Cerebellar nuclear complex (tissue), 1 donor: ENCODE measurements around the gene TMEM204.
A peak's percentile ranks its signal among the peaks of the same experiment; 100 is the strongest.

Experiments used
- DNase-seq, 2 experiments: peaks; one replicate each; lab custom pipeline; 2025; lab: John Stamatoyannopoulos, UW

TMEM204 gene

DNA sequence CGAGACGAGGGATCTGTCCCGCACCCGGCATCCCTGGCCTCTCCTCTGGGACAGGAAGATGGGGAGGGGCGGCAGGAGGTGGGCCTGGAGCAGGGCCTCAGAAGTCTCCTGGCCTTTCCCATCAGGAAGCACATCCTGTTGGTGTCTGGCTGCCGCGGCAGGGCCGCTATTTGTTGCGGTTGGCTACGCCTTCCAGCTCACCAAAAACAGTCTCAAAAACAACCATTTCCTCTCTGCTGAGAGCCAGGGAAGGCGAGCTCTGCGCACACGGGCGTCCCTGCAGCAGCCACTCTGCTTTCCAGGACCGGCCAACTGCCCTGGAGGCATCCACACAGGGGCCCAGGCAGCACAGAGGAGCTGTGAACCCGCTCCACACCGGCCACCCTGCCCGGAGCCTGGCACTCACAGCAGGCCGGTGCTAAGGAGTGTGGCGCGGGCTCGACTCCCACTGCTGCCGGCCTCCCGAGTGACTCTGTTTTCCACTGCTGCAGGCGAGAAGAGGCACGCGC, at the start of gene TMEM204:
TSS of gene TMEM204 (plus strand) at position 224 of the 509 bp plus-strand sequence. CDS start 610 bp downstream, outside the sequence.
- DNase-seq, result no peak

DNA sequence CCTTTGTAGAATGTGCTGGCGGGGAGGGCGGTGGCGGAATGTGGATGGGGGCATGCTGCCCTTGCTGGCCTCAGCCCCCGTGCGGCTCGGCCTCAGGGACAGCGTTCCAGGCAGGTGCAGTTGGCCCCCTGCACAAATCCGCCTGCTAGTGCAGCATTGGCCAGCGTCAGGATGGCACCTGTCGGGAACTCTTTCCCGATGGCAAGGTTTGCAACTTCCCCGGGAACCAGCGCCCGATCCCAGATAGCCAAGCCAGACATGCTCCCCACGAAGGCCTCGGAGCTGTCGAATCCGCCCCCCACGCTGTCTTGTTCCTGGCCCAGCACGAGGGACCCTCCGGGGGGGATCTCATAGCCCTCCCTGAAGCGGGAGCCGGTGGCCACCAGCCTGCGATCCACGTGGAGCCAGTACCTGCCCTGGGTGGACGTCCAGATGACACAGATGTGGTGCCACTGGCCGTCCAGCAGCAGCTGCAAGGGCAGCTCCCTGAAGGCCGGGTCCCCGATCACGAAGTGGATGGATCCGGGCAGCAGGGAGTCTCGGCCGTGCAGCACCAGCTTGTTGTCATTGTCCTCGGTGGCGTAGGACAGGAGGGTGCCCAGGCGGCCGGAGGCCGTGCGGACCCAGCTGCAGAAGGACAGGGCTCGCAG, 47.5 kb upstream of the TMEM204 start:
- DNase-seq, result no peak

DNA sequence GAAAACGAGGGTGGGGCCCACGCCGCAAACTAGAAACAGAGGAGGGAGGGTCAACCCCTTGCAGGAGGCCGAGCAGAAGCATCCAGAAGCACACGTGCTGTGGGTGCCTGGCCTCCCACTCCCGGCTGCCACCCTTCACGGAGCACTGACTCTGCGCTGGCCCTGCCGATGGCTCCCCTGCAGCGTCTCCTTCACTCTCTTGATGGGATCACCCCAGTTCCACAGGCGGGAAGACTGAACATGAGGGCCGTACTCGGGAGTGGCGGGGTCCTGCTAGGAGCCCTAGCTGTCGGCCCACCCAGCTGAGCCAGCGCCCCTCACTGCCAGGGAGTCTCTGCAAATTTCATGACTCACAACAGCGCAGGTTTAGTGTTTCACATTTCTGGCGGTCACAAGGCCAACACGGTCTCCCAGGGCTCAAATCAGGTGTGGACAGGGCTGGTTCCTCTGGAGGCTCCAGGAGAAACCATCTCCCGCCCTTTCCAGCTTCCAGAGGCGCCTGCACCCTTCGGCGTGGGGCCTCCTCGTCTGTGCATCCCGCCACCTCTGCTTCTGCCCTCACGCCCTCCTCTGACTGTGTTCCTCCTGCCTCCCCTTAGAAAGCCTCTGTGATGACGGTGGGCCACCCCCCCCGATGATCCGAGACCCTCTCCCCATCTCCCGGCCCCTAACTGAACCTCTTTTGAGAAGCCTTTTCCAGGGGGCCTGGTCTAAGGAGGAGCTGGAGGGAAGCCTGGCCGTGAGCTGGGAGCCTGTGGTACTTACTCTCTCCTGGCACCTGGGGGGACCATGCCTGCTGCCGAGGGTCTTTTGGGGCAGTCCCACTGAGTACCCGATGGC, 46.7 kb upstream of the TMEM204 start:
- DNase-seq, result no peak

DNA sequence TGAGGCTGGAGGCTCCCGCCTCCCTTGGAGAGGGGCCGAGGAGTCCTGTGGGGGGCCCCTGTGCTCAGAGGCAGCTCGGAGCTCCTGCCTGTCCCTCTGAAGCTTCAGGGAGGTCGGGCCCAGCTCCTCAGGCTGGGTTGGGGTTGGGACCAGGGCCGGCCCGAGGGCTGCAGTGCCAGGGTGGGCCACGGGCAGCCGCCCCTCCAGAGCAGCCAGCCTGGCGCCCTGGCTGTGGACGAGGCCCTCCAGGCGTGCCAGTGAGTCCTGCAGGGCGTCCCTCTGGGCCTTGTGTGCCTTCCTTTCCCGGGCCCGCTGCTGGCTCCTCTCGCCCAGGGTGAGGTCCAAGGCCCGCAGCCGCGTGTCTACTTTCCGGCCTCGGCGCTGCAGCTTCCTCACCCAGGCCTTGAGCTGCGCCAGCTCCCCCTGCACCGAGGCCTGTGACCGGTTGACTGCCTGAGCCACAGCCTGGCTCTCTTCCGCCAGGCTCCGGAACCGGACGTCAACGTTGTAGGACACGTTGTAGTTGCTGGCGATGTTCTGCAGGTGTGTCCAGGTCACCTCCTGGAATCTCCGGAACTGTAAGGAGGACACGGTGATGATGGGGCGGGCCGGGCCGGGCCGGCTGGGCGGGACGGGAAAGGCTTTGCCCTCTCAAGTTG, 45.9 kb upstream of the TMEM204 start:
- no peak for DNase-seq

DNA sequence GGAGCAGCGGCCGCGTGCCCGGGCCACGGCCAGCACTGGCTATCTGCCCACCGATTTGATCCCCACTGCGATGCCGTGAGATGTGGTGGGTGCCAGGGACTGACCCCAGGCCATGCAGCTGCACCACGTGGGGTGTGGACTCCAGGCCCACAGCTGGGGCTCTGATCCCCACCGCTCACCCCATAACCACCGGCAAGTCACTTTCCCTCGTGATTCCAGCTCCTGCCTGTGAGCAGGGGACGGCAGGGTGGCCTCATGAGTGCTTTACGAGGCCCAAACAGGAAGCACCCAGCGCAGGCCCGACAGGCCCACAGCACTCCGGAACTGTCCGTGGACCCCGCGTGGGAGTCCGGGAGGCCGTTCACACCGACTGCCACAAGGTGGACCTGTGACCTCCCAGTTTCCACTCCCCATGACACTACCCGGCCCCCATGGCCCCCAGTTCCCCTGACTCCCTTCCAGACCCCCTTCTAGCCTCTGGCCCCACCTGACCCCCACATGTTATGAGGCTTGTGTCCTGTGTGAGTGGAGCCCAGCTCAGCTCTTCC, 45.3 kb upstream of the TMEM204 start:
- DNase-seq, result no peak

DNA sequence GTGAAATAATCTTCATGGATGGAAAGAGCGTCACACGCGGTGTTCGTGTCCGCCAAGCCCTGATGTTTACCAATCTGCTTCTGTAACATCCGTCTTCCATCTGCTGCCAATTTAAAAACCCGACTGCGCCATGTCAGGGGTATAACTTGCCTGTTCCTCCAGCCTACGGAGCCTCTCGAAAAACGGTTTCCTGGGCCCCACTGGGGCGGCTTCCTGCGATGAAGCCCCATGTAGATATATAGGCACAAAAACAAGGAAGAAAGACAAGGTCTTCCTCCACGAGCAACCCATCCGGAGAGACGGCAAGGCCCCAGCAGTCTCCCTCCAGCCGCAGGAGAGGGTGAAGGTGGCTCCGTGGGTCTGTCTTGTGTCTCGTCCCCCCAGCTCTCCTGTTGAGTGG, 44.8 kb upstream of the TMEM204 start, which contains the start of gene PTX4:
TSS of gene PTX4 (minus strand) at position 326 of the 400 bp plus-strand sequence. CDS start at position 291, 35 bp downstream.
- DNase-seq, result no peak

DNA sequence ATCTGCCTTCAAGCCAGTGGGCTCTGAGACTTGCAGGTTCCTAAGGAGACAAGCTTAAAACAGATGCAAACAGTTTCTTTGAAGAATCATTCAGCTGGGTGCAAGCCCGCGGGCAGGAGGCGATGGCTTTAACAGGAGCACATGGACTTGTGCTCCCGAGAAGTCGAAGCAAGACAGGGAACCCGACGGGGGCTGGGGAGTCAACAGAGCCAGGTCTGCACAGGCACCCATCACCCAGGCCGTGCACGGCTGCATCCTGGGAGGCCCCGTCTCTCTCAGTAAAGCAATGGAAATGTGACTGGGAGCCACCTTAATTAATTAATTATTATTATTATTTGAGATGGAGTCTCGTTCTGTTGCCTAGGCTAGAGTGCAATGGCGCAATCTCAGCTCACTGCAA, 44.4 kb upstream of the TMEM204 start:
- no peak for DNase-seq

DNA sequence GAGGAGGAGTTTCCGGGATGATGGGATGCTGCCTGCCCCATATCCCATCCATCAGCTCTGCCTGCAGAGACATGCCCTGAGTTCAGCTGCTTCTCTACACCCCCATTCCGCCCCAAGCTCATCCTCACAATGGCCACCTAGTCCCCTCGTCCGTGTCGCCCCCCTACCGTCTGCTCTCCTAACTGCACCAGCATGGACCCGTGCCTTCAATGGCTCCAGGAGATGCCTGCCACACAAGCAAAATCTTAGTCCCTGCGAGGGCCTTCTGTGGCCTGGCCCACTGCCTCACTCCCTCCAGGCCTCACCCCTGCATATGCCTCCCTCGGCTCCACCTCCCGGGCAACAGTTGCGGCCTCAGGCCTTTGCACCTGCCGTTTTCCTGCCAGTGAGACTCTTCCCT, 42.1 kb upstream of the TMEM204 start:
- no peak for DNase-seq

DNA sequence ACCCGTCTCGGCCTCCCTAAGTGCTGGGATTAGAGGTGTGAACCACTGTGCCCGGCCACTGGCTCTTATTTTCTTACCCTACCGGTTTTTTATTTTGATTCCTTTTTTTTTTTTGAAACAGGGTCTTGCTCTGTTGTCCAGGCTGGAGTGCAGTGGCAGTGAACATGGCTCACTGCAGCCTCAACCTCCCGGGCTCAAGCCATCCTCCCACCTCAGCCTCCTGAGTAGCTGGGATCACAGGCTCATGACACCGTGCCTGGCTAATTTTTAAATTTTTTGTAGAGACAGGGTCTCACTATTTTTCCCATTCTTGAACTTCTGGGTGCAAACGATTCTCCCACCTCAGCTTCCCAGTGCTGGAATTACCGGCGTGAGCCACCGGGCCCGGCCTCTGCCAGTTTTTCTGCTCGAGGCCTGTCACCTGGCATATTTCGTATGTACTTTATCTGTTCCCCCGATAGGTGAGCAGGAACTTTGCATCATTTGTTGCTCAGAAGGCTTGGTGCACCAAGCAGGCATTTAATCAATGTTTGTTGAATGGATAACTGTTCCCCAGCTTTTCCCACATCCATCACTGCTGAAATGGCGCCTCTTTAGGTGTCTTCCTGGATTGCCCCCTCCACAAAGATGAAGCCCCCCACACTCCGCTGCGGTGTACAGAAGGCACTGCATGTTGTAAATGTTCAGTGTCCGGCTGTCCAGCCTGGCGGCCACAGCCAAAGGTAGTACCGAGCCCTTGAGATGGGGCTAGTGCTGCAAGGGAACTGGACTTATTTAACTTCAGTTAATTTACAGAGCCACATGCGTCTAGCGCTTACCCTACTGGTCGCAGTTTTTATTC, 41.2 kb upstream of the TMEM204 start:
- DNase-seq, result no peak

DNA sequence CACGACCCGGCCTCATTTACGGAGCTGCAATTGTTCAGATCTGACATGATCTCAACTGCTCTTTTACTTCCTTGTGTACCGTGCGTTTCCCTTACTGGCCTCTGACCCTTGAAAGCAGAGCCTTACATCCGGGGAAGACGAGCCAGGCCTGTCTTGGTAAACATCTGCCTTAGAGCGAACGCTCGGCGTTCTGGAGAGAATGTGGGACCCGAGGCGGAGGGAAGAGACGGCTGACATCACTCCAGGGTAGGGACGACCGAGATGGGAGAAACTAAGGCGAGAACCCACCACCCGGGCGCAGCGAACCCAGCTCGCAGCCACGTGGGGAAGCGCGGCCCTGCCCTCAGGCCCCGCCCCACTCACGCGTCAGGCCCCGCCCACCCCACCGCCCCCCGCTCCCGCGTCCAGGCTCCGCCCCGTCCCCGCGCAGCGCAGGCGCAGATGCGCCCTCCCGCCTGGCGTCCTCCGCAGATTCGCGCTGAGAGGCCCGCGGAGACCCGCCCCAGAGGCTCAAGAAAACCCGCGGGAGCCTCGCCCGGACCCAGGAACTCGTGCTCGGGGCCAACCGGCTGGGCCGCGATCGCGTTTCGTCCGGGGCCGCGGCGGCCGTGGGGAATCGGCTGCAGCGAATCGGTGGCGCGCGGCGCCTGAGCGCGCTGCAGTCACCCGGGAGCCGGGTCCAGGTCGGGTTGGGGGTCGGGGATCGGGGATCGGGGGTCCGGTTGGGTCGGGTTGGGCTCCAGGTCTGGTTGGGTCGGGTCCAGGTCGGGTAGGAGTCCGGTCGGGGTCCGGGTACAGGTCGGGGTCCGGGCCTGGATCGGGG, 40.3 kb upstream of the TMEM204 start, which contains the start of gene TELO2:
TSS of gene TELO2 (plus strand) at position 438 of the 823 bp plus-strand sequence. CDS start 922 bp downstream, outside the sequence.
- DNase-seq, result peak in 1 of 2 experiments; percentile 35

DNA sequence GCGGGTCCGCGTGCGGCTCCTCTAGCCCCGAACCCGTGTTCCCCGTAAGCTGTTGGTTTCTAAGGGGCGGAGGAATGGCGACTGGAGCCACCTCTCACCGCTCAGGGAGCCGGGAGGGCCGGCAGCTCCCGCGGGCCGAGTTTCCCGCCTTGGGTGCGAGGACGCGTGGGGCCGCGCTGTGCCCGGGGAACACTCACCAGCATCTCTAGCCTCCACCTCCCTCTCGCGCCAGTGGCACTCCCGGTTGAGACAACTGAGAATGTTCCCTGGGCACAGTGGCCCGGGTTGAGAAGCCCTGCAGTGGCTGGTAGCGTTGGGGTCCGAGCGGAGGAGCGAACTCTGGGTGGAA, 39.7 kb upstream of the TMEM204 start:
- no peak for DNase-seq

DNA sequence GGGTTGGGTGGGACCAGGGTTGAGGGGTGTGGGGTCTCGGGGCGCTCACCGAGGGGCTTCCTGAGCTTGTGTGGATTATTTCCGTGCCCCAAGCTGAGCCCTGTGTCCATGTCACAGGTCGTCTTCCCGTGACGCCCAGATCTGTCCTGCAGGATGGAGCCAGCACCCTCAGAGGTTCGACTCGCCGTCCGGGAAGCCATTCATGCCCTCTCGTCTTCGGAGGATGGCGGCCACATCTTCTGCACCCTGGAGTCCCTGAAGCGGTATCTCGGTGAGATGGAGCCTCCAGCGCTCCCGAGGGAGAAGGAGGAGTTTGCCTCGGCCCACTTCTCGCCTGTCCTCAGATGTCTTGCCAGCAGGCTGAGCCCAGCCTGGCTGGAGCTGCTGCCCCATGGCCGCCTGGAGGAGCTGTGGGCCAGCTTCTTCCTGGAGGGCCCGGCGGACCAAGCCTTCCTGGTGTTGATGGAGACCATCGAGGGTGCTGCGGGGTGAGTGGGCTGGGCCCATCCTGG, 39.3 kb upstream of the TMEM204 start:
- DNase-seq, result no peak

DNA sequence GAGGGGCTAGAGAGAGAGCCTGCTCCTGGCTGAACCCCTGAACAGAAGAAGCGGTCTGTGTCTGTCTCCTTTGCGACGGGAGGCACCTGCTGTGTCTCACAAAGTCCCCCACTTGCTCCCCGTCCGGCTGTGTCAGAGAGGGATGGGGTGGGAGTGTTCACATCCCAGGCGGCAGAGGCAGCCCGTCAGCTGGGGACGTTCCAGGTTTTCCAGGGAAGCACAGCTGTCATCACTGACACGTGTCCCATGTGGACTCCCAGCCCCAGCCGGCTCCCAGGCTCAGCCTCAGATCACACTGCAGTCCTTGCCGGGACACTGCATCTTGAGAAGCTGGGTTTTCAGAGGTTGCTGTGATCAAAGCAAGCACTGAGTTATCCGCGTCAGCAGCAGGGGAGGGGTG, 38.8 kb upstream of the TMEM204 start:
- no peak for DNase-seq

DNA sequence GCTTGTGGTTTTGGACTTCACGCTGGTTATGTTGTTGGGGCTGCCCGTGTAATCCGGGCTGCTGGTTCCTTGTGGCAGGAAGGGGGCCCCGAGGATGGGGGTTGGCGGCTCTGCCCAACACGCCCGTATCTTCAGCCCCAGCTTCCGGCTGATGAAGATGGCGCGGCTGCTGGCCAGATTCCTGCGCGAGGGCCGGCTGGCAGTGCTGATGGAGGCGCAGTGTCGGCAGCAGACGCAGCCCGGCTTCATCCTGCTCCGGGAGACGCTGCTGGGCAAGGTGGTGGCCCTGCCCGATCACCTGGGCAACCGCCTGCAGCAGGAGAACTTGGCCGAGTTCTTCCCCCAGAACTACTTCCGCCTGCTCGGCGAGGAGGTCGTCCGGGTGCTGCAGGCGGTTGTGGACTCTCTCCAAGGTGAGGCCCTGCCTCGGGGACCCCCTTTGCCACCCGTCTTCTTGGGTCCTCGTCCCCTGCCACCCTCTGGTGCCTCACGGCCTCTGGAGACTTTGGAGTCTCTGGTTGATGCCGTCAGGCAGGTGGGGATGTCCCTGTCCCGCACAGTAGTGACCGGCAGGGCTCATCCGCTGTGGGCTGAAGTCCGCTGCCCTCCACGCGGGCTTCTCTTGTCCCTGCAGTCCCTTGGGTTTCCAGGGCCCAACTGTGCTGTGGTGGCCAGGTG, 38.1 kb upstream of the TMEM204 start:
- DNase-seq, result no peak

DNA sequence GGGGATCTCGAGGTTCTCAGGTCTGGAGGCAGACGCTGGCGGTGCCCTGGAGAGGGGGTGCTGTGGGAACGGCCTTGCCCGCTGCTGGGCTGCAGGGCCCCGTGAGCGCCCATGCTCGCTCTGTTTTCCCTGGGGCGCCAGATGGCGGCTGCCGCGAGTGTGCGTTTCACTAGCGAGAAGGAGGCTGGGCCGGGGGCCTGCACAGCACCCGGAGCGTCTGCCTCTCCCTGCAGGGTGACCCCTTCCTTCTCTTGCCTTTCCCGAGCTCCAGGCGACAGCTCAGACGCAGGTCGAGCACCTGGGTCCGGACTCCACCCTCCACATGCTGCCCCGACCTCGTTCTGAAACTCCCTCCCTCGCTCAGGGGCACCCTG, 37.6 kb upstream of the TMEM204 start:
- no peak for DNase-seq

DNA sequence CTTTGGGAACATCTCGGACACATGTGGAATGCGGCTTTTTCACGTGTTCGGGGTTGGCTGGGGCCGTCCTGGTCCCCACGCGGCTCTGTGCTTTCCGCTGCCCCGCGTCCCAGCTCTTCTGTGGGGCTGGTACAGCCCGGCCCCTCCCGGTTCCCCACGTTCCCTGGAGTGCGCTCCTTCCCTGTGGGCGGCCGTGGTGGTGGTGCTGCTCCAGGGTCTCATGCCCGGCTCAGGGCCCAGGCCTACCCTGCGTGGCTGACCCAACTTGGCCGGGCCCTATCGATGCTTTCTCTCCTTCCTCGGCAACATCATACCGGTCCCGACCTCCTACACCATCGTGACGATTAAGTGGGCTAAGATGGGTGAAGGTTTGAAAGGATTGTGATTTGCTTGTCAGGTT, 37.0 kb upstream of the TMEM204 start:
- DNase-seq, result no peak

DNA sequence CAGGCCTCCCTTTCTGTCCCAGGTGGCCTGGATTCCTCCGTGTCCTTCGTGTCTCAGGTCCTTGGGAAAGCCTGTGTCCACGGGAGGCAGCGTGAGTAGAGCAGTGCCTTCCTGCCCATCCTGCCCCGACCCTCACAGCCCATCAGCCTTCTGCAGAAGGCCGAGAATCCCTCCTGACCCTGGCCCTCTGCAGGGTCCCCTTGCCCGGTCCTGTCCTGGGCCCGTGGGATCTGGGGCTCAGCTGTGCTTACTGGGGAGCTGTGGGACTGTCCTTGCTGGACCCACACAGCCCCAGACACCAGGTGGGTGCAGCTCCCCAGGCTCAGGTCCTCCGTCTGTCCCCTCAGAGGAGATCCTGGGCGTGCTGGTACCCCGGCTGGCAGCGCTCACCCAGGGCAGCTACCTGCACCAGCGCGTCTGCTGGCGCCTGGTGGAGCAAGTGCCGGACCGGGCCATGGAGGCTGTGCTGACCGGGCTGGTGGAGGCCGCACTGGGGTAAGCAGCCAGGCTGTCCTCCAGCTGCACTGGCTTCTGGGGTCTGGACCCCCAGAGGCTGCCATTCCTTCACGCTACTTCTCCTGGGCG, 36.4 kb upstream of the TMEM204 start:
- no peak for DNase-seq

DNA sequence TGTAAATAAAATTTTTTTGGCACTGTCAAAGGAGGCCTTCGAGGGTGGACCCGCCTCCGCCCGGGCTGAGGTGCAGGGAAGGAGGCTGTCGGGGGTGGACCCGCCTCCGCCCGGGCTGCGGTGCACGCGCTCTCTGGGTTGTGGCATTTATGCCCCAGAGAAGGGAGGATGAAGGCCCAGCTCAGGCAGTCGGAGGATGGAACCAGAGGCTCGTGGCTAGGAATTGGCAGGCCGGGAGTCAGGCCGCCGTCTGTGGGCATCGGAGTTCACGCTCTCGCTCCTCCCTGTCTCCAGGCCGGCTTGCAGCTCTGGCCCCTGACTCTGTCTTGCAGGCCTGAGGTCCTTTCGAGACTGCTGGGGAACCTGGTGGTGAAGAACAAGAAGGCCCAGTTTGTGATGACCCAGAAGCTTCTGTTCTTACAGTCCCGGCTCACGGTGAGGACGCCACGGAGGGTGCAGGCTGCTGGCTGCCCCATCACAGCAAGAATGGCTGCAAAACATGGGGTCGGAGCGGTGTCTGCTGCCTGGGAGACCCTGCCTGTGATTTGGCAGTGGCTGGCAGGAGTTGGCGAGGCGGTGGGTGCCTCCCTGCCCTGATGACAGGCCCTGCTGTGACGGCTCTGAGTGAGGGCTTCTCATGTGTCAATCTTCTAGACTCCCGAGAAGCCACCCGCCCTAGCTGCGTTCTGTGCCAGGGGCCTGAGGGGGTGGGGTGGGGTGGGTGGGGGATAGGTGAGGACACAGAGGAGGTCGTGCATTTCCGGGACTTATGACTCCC, 34.4 kb upstream of the TMEM204 start:
- no peak for DNase-seq
